IPS DF 6.9 (cell line): ENCODE measurements around the gene GLI1.
"Not testable (repeated sequence)": the region's sequence is repeated elsewhere in the genome, so short reads cannot be mapped to it uniquely, and the experiment has no call there.

Experiments
- DNase-seq: peaks from one replicate; pipeline ENCODE4 v3.0.0-alpha.2; 2013; ENCODE audit warnings: low read depth, low spot score
- H3K27ac ChIP-seq: one replicate; pipeline ENCODE4 v1.5.1; 2013; ENCODE audit warnings: low read length, control low read depth
- H3K27me3 ChIP-seq: 2 replicates; pipeline ENCODE4 v1.6.1; 2013; ENCODE audit warnings: mild to moderate bottlenecking, low read length; ENCODE audit not compliant: control insufficient read depth, insufficient read depth
- H3K36me3 ChIP-seq: 2 replicates; pipeline ENCODE4 v1.6.1; 2013; ENCODE audit warnings: low read length; ENCODE audit not compliant: control insufficient read depth, insufficient read depth
- H3K4me1 ChIP-seq: 2 replicates; pipeline ENCODE4 v1.6.1; 2013; ENCODE audit warnings: low read length; ENCODE audit not compliant: control insufficient read depth, insufficient read depth
- H3K4me3 ChIP-seq: 2 replicates; pipeline ENCODE4 v1.5.1; 2013; ENCODE audit warnings: mild to moderate bottlenecking, low read length
- H3K9me3 ChIP-seq: 2 replicates; pipeline ENCODE4 v1.6.1; 2013; ENCODE audit warnings: low read length, inconsistent platforms; ENCODE audit not compliant: control insufficient read depth, insufficient read depth
- WGBS: extraction: QIAGEN DNeasy Blood & Tissue Kit; methylation state at CpG from one replicate; pipeline ENCODE4 v1.1.7; 2013; ENCODE audit warnings: mixed read lengths, missing lambda C conversion rate; ENCODE audit not compliant: insufficient read length, insufficient coverage; 5-methylcytosine and 5-hydroxymethylcytosine counted together

Gene GLI1

DNA sequence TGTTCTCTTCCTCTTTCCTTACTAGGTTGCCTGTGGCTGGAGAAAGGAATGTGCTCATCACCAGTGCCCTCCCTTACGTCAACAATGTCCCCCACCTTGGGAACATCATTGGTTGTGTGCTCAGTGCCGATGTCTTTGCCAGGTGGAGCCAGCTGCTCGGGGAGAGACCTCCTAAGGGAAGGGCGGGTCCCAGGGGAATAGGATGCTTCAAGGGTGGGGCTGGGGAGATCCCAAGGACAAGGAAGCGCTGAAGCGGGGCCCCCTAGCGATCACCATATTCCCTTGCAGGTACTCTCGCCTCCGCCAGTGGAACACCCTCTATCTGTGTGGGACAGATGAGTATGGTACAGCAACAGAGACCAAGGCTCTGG, 38.5 kb downstream of the GLI1 start:
- no peaks in the 10 kb centered on the region for H3K4me1 ChIP-seq
- H3K27me3 ChIP-seq, result no peaks in the 10 kb centered on the region
- peaks cover 24% of the 10 kb centered on the region for H3K36me3 ChIP-seq
- WGBS, result no CpG with 5 or more reads among the region's 9 CpGs
- H3K4me3 ChIP-seq, result no peak overlapping the region
- no peaks in the 10 kb centered on the region for H3K9me3 ChIP-seq
- no peak overlapping the region for H3K27ac ChIP-seq
- no peak for DNase-seq

DNA sequence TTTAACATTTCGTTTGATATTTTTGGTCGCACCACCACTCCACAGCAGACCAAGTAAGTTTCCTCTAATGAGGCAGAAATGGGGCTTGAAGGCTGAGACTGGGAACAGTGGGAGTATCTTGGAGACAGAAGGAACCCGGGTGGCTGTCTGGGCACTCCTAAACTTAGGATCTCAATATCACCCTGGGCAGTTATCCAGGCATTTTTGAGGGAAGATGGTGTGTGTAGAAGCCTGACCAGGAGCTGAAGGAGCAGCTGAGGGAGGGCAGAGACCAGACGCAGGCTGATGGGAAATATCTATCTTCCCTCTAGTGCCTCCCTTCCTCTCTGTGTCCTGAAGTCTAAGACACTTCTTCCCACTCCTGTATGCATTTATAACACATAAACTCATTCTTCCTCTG, 39.0 kb downstream of the GLI1 start:
- WGBS, result no CpG with 5 or more reads among the region's 4 CpGs
- no peaks in the 10 kb centered on the region for H3K9me3 ChIP-seq
- H3K36me3 ChIP-seq, result peaks cover 24% of the 10 kb centered on the region

DNA sequence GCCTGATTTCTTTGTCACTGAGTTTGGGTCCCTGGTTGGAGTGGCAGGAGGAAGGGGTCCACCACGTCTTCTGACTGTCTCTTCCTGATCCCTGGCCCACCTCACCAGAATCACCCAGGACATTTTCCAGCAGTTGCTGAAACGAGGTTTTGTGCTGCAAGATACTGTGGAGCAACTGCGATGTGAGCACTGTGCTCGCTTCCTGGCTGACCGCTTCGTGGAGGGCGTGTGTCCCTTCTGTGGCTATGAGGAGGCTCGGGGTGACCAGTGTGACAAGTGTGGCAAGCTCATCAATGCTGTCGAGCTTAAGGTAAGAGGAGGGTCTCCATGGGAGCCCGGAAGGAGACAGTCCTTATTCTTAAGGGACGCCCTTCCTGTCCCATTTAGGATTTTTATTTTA, 40.6 kb downstream of the GLI1 start:
- no peak for DNase-seq
- no peaks in the 10 kb centered on the region for H3K9me3 ChIP-seq
- H3K27ac ChIP-seq, result no peak overlapping the region
- H3K4me3 ChIP-seq, result no peak overlapping the region
- WGBS, result no CpG with 5 or more reads among the region's 11 CpGs
- no peaks in the 10 kb centered on the region for H3K27me3 ChIP-seq
- peaks cover 31% of the 10 kb centered on the region for H3K36me3 ChIP-seq
- no peaks in the 10 kb centered on the region for H3K4me1 ChIP-seq

More for the DNA sequence above, 39.0 kb downstream of the GLI1 start:
- H3K27me3 ChIP-seq, result no peaks in the 10 kb centered on the region
- no peak for DNase-seq
- H3K27ac ChIP-seq, result no peak overlapping the region
- no peak overlapping the region for H3K4me3 ChIP-seq
- H3K4me1 ChIP-seq, result no peaks in the 10 kb centered on the region

DNA sequence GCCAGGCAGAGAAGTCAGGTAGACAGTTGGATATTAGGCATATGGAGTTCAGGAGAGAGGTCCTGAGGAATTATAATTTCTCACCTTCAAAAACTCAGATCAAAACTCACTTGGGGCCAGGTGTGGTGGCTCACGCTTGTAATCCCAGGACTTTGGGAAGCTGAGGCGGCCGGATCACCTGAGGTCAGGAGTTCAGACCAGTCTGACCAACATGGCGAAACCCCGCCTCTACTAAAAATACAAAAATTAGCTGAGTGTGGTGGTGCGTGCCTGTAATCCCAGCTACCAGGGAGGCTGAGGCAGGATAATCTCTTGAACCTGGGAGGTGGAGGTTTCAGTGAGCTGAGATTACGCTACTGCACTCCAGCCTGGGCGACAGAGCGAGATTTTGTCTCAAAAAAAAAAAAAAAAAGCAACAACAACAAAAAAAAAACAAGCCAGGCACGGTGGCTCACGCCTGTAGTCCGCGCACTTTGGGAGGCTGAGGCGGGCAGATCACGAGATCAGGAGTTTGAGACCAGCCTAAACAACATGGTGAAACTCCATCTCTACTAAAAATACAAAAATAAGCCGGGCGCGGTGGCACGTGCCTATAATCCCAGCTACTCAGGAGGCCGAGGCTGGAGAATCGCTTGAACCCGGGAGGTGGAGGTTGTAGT, 42.9 kb downstream of the GLI1 start:
- peaks cover 34% of the 10 kb centered on the region for H3K36me3 ChIP-seq
- no CpG with 5 or more reads among the region's 22 CpGs for WGBS
- not testable (repeated sequence) for H3K4me1 ChIP-seq

DNA sequence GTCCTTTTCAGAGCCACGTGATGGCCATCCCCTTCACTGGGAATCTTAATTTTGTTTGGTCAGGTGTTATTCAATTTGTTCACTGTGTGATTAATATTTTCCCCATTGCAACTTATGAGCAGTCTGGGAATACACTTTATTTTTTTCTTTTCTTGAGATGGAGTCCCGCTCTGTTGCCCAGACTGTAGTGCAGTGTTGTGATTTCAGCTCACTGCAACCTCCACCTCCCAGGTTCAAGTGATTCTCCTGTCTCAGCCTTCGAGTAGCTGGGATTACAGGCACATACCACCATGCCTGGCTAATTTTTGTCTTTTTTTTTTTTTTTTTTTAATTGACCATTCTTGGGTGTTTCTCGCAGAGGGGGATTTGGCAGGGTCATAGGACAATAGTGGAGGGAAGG, 47.0 kb downstream of the GLI1 start:
- H3K4me1 ChIP-seq, H3K27me3 ChIP-seq, H3K27ac ChIP-seq, H3K9me3 ChIP-seq, H3K4me3 ChIP-seq, DNase-seq: not testable (repeated sequence)
- WGBS, result no CpG with 5 or more reads among the region's 4 CpGs
- H3K36me3 ChIP-seq, result peaks cover 23% of the 10 kb centered on the region

More for the DNA sequence above, 42.9 kb downstream of the GLI1 start:
- H3K27me3 ChIP-seq, H3K27ac ChIP-seq, H3K9me3 ChIP-seq, H3K4me3 ChIP-seq, DNase-seq: not testable (repeated sequence)

DNA sequence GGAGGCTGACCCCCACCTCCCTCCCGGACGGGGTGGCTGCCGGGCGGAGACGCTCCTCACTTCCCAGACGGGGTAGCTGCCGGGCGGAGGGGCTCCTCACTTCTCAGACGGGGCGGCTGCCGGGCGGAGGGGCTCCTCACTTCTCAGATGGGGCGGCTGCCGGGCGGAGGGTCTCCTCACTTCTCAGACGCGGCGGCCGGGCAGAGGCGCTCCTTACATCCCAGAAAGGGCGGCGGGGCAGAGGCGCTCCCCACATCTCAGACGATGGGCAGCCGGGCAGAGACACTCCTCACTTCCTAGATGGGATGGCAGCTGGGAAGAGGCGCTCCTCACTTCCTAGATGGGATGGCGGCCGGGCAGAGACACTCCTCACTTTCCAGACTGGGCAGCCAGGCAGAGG, 48.2 kb downstream of the GLI1 start:
- DNase-seq, H3K4me3 ChIP-seq, H3K9me3 ChIP-seq, H3K27me3 ChIP-seq, H3K27ac ChIP-seq, H3K4me1 ChIP-seq: not testable (repeated sequence)
- peaks cover 31% of the 10 kb centered on the region for H3K36me3 ChIP-seq
- no CpG with 5 or more reads among the region's 28 CpGs for WGBS

DNA sequence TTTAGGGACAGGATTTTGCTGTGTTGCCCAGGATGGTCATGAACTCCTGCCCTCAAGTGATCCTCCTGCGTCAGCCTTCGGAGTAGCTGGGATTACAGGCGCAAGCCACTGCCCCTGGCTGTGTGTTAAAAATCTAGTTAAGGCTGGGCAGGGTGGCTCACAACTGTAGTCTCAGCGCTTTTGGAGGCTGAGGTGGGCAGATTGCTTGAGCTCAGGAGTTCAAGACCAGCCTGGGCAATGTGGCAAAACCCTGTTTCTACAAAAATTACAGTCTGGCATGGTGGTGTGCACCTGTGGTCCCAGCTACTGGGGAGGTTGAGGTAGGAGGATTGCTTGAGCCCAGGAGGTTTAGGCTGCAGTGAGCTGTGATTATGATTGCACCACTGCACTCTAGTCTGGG, 51.6 kb downstream of the GLI1 start:
- Histone ChIP-seq H3K27ac (no peak overlapping the region), H3K4me3 (no peak overlapping the region), H3K4me1 (no peaks in the 10 kb centered on the region), H3K36me3 (peaks cover 38% of the 10 kb centered on the region), H3K27me3 (no peaks in the 10 kb centered on the region), H3K9me3 (no peaks in the 10 kb centered on the region)
- no peak for DNase-seq
- no CpG with 5 or more reads among the region's 4 CpGs for WGBS

DNA sequence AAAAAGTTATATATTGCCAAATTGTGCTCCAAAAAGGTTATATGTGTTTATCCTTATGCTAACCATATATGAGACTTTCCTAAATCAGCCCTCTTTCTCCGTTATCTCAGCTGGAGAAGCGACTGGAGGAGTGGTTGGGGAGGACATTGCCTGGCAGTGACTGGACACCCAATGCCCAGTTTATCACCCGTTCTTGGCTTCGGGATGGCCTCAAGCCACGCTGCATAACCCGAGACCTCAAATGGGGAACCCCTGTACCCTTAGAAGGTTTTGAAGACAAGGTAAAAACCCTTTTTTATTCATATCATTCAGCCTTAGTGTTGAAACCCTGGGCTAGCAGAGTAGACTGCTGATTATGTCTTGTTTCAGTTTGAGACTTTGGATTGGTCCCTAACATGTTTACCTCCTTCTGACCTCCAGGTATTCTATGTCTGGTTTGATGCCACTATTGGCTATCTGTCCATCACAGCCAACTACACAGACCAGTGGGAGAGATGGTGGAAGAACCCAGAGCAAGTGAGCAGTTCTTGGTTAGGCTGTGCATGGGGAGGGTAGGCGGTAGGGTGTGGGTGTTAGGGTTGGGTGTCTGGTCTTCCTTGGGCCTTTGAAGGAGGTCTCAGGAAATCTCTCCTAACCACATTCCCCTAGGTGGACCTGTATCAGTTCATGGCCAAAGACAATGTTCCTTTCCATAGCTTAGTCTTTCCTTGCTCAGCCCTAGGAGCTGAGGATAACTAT, 52.2 kb downstream of the GLI1 start:
- no peak for DNase-seq
- no peak overlapping the region for H3K4me3 ChIP-seq
- no peak overlapping the region for H3K27ac ChIP-seq
- no peaks in the 10 kb centered on the region for H3K27me3 ChIP-seq
- H3K4me1 ChIP-seq, result no peaks in the 10 kb centered on the region
- peaks cover 43% of the 10 kb centered on the region for H3K36me3 ChIP-seq
- no peaks in the 10 kb centered on the region for H3K9me3 ChIP-seq
- WGBS, result no CpG with 5 or more reads among the region's 7 CpGs

DNA sequence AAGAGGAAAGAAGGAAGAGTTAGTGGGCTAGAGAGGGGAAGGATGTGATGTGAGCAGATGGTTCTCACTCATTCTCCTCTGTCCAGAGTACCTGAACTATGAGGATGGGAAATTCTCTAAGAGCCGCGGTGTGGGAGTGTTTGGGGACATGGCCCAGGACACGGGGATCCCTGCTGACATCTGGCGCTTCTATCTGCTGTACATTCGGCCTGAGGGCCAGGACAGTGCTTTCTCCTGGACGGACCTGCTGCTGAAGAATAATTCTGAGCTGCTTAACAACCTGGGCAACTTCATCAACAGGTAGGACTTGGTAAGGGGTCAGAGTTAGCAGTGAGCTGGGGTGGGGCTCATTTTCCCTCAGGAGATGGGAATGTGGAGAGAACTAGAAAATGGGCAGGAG, 53.1 kb downstream of the GLI1 start:
- Histone ChIP-seq H3K4me3 (no peak overlapping the region), H3K27ac (no peak overlapping the region), H3K9me3 (no peaks in the 10 kb centered on the region), H3K27me3 (no peaks in the 10 kb centered on the region), H3K4me1 (no peaks in the 10 kb centered on the region), H3K36me3 (peaks cover 50% of the 10 kb centered on the region)
- WGBS, result no CpG with 5 or more reads among the region's 6 CpGs
- no peak for DNase-seq

DNA sequence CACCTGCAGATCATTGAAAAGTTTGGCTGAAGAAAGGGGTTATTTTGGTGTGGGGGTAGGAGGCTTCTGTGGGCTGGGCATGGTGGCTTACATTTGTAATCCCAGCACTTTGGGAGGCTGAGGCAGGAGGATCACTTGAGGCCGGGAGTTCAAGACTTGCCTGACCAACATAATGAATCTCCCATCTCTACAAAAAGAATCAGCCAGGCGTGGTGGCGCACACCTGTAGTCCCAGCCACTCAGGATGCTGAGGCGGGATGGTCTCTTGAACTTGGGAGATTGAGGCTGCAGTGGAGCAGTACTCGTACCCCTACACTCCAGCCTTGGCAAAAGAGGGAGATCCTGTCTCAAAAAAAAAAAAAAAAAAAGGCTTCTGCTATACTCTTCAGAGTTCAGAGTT, 53.7 kb downstream of the GLI1 start:
- no peak for DNase-seq
- no peak overlapping the region for H3K4me3 ChIP-seq
- peaks cover 50% of the 10 kb centered on the region for H3K36me3 ChIP-seq
- H3K27me3 ChIP-seq, result no peaks in the 10 kb centered on the region
- no CpG with 5 or more reads among the region's 5 CpGs for WGBS
- no peaks in the 10 kb centered on the region for H3K9me3 ChIP-seq
- H3K4me1 ChIP-seq, result no peaks in the 10 kb centered on the region
- no peak overlapping the region for H3K27ac ChIP-seq

DNA sequence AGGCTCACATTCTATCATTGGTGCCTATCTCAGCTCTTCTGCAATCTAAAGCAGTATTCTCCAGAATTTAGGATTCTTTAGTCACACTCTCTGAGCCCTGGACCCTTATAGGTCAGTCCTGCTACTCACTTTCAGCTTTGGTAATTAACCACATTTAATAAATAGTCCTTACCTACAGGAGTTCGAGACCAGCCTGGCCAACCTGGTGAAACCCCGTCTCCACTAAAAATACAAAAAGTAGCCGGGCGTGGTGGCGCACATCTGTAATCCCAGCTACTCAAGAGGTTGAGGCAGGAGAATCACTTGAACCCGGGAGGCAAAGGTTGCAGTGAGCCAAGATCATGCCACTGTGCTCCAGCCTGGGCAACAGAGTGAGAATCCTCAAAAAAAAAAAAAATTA, 54.1 kb downstream of the GLI1 start:
- no CpG with 5 or more reads among the region's 6 CpGs for WGBS
- not testable (repeated sequence) for H3K27ac ChIP-seq, H3K27me3 ChIP-seq, H3K4me3 ChIP-seq, H3K9me3 ChIP-seq, H3K4me1 ChIP-seq, DNase-seq
- H3K36me3 ChIP-seq, result peaks cover 50% of the 10 kb centered on the region
